A549 (cell line): Measurements from ENCODE around the gene MITD1. TPM values are rescaled to one million over a fixed set of nuclear protein-coding genes. Genes with fewer than 3 reads are reported as not detected.

ENCODE experiments used
- ATAC-seq, 2 experiments: fragments of 200-7000 bp in 1 of 2; fragments of >200 bp in 1 of 2; cut with Nextera tagmentation in 1 of 2; cut with Tn5 transposase in 1 of 2; 3 replicates each; pipeline versions ENCODE4 v1.8.0 to v1.9.1; 2018 to 2020; ENCODE audit warnings: mild to moderate bottlenecking in 1 of 2, moderate library complexity in 1 of 2
- CTCF ChIA-PET: fragments of 300-600 bp; sonication (Branson Sonifier 250); formaldehyde crosslinking; extraction: SDS; loops from one replicate; lab custom pipeline; 2021; ENCODE audit warnings: antibody characterized with exemption, inconsistent platforms; lab: Yijun Ruan, JAX
- POLR2A ChIA-PET: fragments of 350-600 bp; formaldehyde crosslinking; extraction: SDS; loops from one replicate; lab custom pipeline; 2021; ENCODE audit warnings: antibody characterized with exemption, inconsistent platforms; lab: Yijun Ruan, JAX
- DNase-seq, 2 experiments: peaks; one replicate each; pipeline versions ENCODE4 v3.0.0 to v3.0.0-alpha.2; 2011 to 2016; ENCODE audit warnings: low read depth in 1 of 2, low spot score in 1 of 2
- FAIRE-seq: peaks from 2 replicates; lab custom pipeline; 2011; peaks lifted over from hg19 to GRCh38; lab: Jason Lieb, UNC
- H3K27ac ChIP-seq, 2 experiments: fragments of >200 bp; sonication (Bioruptor Twin); formaldehyde crosslinking; 3 replicates each; pipeline ENCODE4 v1.5.1; 2016 to 2017
- H3K4me1 ChIP-seq: fragments of >200 bp; sonication (Bioruptor Twin); formaldehyde crosslinking; 3 replicates; pipeline ENCODE4 v1.6.1; 2016
- H3K4me2 ChIP-seq: fragments of >200 bp; sonication (Bioruptor Twin); formaldehyde crosslinking; 3 replicates; pipeline ENCODE4 v1.6.1; 2016
- H3K4me3 ChIP-seq: fragments of >200 bp; sonication (Bioruptor Twin); formaldehyde crosslinking; 3 replicates; pipeline ENCODE4 v1.5.1; 2016
- H3K9me3 ChIP-seq: fragments of >200 bp; sonication (Bioruptor Twin); formaldehyde crosslinking; 3 replicates; pipeline ENCODE4 v1.6.1; 2016
- CBX2 ChIP-seq: fragments of 200-600 bp; sonication (generic); IDR thresholded peaks from 2 replicates; pipeline ENCODE4 v1.6.1; 2016; ENCODE audit warnings: low read depth, mild to moderate bottlenecking, borderline replicate concordance
- CBX8 ChIP-seq: fragments of 200-600 bp; sonication (generic); IDR thresholded peaks from 2 replicates; pipeline ENCODE4 v1.6.1; 2016
- CEBPB ChIP-seq, 2 experiments: fragments of >200 bp in 1 of 2; sonication (Bioruptor Twin) in 1 of 2; formaldehyde crosslinking in 1 of 2; IDR thresholded peaks; 2 replicates each; pipeline ENCODE4 v1.6.1; 2012 to 2016
- CHD2 ChIP-seq: fragments of 150-350 bp; IDR thresholded peaks from 2 replicates; pipeline ENCODE4 v1.6.1; 2014; ENCODE audit warnings: low read length; ENCODE audit not compliant: partially characterized antibody
- CTCF ChIP-seq: fragments of >200 bp; sonication (Bioruptor Twin); formaldehyde crosslinking; IDR thresholded peaks from 3 replicates; pipeline ENCODE4 v1.5.1; 2016
- EHF ChIP-seq: fragments of 250-450 bp; sonication (Bioruptor Pico); IDR thresholded peaks from 2 replicates; pipeline ENCODE4 v1.5.0; 2020; ENCODE audit warnings: mild to moderate bottlenecking
- EHMT2 ChIP-seq: fragments of 200-600 bp; sonication (generic); IDR thresholded peaks from 2 replicates; pipeline ENCODE4 v1.6.1; 2016; ENCODE audit warnings: antibody characterized with exemption, low read depth, mild to moderate bottlenecking, moderate library complexity
- EP300 ChIP-seq, 2 experiments: fragments of >200 bp; sonication (Bioruptor Twin); formaldehyde crosslinking; IDR thresholded peaks; 2 replicates in 1 of 2; 3 replicates in 1 of 2; pipeline ENCODE4 v1.6.1; 2016 to 2017
- ESRRA ChIP-seq: fragments of 150-350 bp; IDR thresholded peaks from 2 replicates; pipeline ENCODE4 v1.6.1; 2014; ENCODE audit warnings: mild to moderate bottlenecking, low read length, borderline replicate concordance
- FOSB ChIP-seq: fragments of 250-450 bp; sonication (Bioruptor Pico); IDR thresholded peaks from 2 replicates; pipeline ENCODE4 v1.5.0; 2020; ENCODE audit warnings: mild to moderate bottlenecking, moderate library complexity
- HEYL ChIP-seq: fragments of 250-450 bp; sonication (Bioruptor Pico); IDR thresholded peaks from 2 replicates; pipeline ENCODE4 v1.8.0; 2021; ENCODE audit warnings: mild to moderate bottlenecking, moderate library complexity
- HOXA7 ChIP-seq: fragments of 250-450 bp; sonication (Bioruptor Pico); IDR thresholded peaks from 2 replicates; pipeline ENCODE4 v1.5.0; 2020; ENCODE audit warnings: mild to moderate bottlenecking, moderate library complexity
- HOXB5 ChIP-seq: fragments of 250-450 bp; sonication (Bioruptor Pico); IDR thresholded peaks from 2 replicates; pipeline ENCODE4 v1.5.0; 2020; ENCODE audit warnings: mild to moderate bottlenecking, moderate library complexity
- MAFK ChIP-seq: fragments of 450-650 bp; IDR thresholded peaks from 2 replicates; pipeline ENCODE4 v1.6.1; 2014; ENCODE audit not compliant: partially characterized antibody
- MAZ ChIP-seq: fragments of 150-350 bp; IDR thresholded peaks from 2 replicates; pipeline ENCODE4 v1.6.1; 2014; ENCODE audit warnings: antibody characterized with exemption, low read depth, low read length, borderline replicate concordance
- NFE2L2 ChIP-seq: fragments of 150-350 bp; conservative IDR thresholded peaks from 2 replicates; pipeline ENCODE4 v1.6.1; 2014; ENCODE audit warnings: low read length
- NPAS2 ChIP-seq: fragments of 250-450 bp; sonication (Bioruptor Pico); IDR thresholded peaks from 2 replicates; pipeline ENCODE4 v1.8.0; 2022; ENCODE audit warnings: mild to moderate bottlenecking, moderate library complexity, borderline replicate concordance
- NR3C1 ChIP-seq: fragments of >200 bp; sonication (Bioruptor Twin); formaldehyde crosslinking; IDR thresholded peaks from 3 replicates; pipeline ENCODE4 v1.6.1; 2017
- RAD21 ChIP-seq, 2 experiments: fragments of >200 bp in 1 of 2; sonication (Bioruptor Twin) in 1 of 2; formaldehyde crosslinking in 1 of 2; IDR thresholded peaks in 1 of 2; conservative IDR thresholded peaks in 1 of 2; 2 replicates in 1 of 2; 3 replicates in 1 of 2; pipeline ENCODE4 v1.6.1; 2012 to 2018; ENCODE audit warnings: inconsistent platforms in 1 of 2
- RFX5 ChIP-seq: fragments of 450-650 bp; IDR thresholded peaks from 2 replicates; pipeline ENCODE4 v1.7.1; 2014; ENCODE audit warnings: antibody characterized with exemption, mild to moderate bottlenecking, moderate library complexity
- SMC3 ChIP-seq: fragments of >200 bp; sonication (Bioruptor Twin); formaldehyde crosslinking; IDR thresholded peaks from 3 replicates; pipeline ENCODE4 v1.6.1; 2018; ENCODE audit warnings: inconsistent platforms
- TFCP2L1 ChIP-seq: fragments of 250-450 bp; sonication (Bioruptor Pico); IDR thresholded peaks from 2 replicates; pipeline ENCODE4 v1.5.0; 2021; ENCODE audit warnings: mild to moderate bottlenecking
- TP53 ChIP-seq: fragments of 250-450 bp; sonication (Bioruptor Pico); IDR thresholded peaks from 2 replicates; pipeline ENCODE4 v1.5.0; 2021; ENCODE audit warnings: mild to moderate bottlenecking, moderate library complexity
- ZC3H11A ChIP-seq: fragments of 450-650 bp; IDR thresholded peaks from 2 replicates; pipeline ENCODE4 v1.6.1; 2014; ENCODE audit warnings: antibody characterized with exemption, mild to moderate bottlenecking
- ZFP36 ChIP-seq: fragments of 450-650 bp; IDR thresholded peaks from 2 replicates; pipeline ENCODE4 v1.6.1; 2014; ENCODE audit warnings: borderline replicate concordance; ENCODE audit not compliant: partially characterized antibody
- WGBS: methylation state at CpG from one replicate; pipeline ENCODE4 v1.1.6; 2017; ENCODE audit errors: missing lambda C conversion rate; 5-methylcytosine and 5-hydroxymethylcytosine counted together
- polyA minus RNA-seq: library from RNA; depleted of rRNA, polyadenylated mRNA; stranded (reverse); fragments of >200 nt; gene quantifications from 2 replicates; pipeline ENCODE4 v1.2.3, GENCODE V29; 2011; rRNA and poly(A)+ RNA removed
- polyA plus RNA-seq, 4 experiments: library from polyadenylated mRNA; depleted of rRNA in 3 of 4; stranded (reverse); fragments of >200 nt; fragmentation: RNase III in 1 of 4; extraction: RNeasy Plus Mini Kit Qiagen cat#74134 plus additional on column Dnase treatment in 1 of 4; gene quantifications; 2 replicates in 3 of 4; 3 replicates in 1 of 4; pipeline ENCODE4 v1.2.3, GENCODE V29; 2011 to 2017
- TF ChIP-seq, protein P1 (sequence below): fragments of 250-450 bp; sonication (Bioruptor Pico); IDR thresholded peaks from 2 replicates; pipeline ENCODE4 v1.5.0; 2021; ENCODE audit warnings: mild to moderate bottlenecking, moderate library complexity, borderline replicate concordance
- TF ChIP-seq, protein P2 (sequence below): fragments of 250-450 bp; sonication (Bioruptor Pico); IDR thresholded peaks from 2 replicates; pipeline ENCODE4 v1.5.0; 2020; ENCODE audit warnings: low read depth, mild to moderate bottlenecking, moderate library complexity
- TF ChIP-seq, protein P3 (sequence below): fragments of >200 bp; sonication (Bioruptor Twin); formaldehyde crosslinking; IDR thresholded peaks from 3 replicates; pipeline ENCODE4 v1.6.1; 2016
- TF ChIP-seq, protein P4 (sequence below): fragments of 200-600 bp; sonication (generic); IDR thresholded peaks from 2 replicates; pipeline ENCODE4 v1.6.1; 2016; ENCODE audit warnings: antibody characterized with exemption, mild to moderate bottlenecking, moderate library complexity

Gene MITD1
- polyA plus RNA-seq (2011; rRNA removed) (17.8 and 33.7 TPM in 2 replicates), polyA plus RNA-seq (2017; fragmentation: RNase III; extraction: RNeasy Plus Mini Kit Qiagen cat#74134 plus additional on column Dnase treatment) (36.3 to 38.4 TPM (median 37.1 TPM) in 3 replicates), polyA minus RNA-seq (7.5 and 8.7 TPM in 2 replicates)
- polyA plus RNA-seq (2012; cell fraction: cytosol; rRNA removed): 9.1 and 13.2 TPM in 2 replicates
- polyA plus RNA-seq (2012; cell fraction: nucleus; rRNA removed): 5.7 and 7.6 TPM in 2 replicates

- 0% methylated on average over 32 of the region's 39 CpGs for WGBS
- Histone ChIP-seq H3K4me3 (peak within 1 kb of the TSS; percentile 94), H3K4me1 (peaks cover 26% of the 10 kb centered on the region), H3K9me3 (no peaks in the 10 kb centered on the region), H3K27ac (peak within 1 kb of the TSS; percentile 80 to 91), H3K4me2 (peak within 1 kb of the TSS; percentile 86)
- ATAC-seq: peak; percentile 93 to 97
- DNase-seq: peak; percentile 72 to 96
- CTCF ChIA-PET: interaction anchor here (0.9 to 1.2 kb wide), 2 partner anchors 9 to 25 kb away, joined by 3 read pairs; no protein-coding TSS in a partner anchor
- POLR2A ChIA-PET: interaction anchor here (0.7 to 2.9 kb wide), 7 partner anchors 12 to 1561 kb away, joined by 3 to 19 read pairs (median 4); partner anchors contain the start of genes C2orf15, EIF5B, LIPT1 and TSGA10
- FAIRE-seq: no peak
- TF ChIP-seq ZC3H11A: no peak; the same call in 1 of the 2 replicates
- TF ChIP-seq RFX5: peak; percentile 76
- TF ChIP-seq, protein P1, sequence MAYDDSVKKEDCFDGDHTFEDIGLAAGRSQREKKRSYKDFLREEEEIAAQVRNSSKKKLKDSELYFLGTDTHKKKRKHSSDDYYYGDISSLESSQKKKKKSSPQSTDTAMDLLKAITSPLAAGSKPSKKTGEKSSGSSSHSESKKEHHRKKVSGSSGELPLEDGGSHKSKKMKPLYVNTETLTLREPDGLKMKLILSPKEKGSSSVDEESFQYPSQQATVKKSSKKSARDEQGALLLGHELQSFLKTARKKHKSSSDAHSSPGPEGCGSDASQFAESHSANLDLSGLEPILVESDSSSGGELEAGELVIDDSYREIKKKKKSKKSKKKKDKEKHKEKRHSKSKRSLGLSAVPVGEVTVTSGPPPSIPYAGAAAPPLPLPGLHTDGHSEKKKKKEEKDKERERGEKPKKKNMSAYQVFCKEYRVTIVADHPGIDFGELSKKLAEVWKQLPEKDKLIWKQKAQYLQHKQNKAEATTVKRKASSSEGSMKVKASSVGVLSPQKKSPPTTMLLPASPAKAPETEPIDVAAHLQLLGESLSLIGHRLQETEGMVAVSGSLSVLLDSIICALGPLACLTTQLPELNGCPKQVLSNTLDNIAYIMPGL: no peak
- no peak for TF ChIP-seq NFE2L2
- no peak for TF ChIP-seq HEYL
- no peak for TF ChIP-seq MAZ
- TF ChIP-seq NR3C1: no peak
- TF ChIP-seq HOXB5: 0 out of 2 replicates have a peak, but pooled peaks have one; percentile 55
- TF ChIP-seq ESRRA: no peak
- no peak for TF ChIP-seq FOSB (CRISPR knock-in tag)
- no peak for TF ChIP-seq TFCP2L1 (CRISPR knock-in tag)
- no peak for TF ChIP-seq EHF (CRISPR knock-in tag)
- TF ChIP-seq CTCF: no peak
- TF ChIP-seq HOXA7 (CRISPR knock-in tag): no peak
- no peak for TF ChIP-seq MAFK
- peak; percentile 17 for TF ChIP-seq CHD2
- TF ChIP-seq TP53 (CRISPR knock-in tag): no peak
- TF ChIP-seq EP300 (IDR thresholded peaks at IDR 0.05): no peak
- no peak for TF ChIP-seq EHMT2
- TF ChIP-seq RAD21 (conservative IDR thresholded peaks at IDR 0.05 in 1 of 2, IDR thresholded peaks at IDR 0.05 in 1 of 2): no peak
- TF ChIP-seq, protein P2, sequence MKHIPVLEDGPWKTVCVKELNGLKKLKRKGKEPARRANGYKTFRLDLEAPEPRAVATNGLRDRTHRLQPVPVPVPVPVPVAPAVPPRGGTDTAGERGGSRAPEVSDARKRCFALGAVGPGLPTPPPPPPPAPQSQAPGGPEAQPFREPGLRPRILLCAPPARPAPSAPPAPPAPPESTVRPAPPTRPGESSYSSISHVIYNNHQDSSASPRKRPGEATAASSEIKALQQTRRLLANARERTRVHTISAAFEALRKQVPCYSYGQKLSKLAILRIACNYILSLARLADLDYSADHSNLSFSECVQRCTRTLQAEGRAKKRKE (CRISPR knock-in tag): no peak
- TF ChIP-seq CBX8: no peak
- TF ChIP-seq CEBPB (IDR thresholded peaks at IDR 0.05): 0 out of 4 replicates have a peak, but pooled peaks of 1 of the 2 experiments have one; percentile 22
- TF ChIP-seq SMC3: 0 out of 3 replicates have a peak, but pooled peaks have one; percentile 8
- TF ChIP-seq NPAS2: no peak
- TF ChIP-seq, protein P3, sequence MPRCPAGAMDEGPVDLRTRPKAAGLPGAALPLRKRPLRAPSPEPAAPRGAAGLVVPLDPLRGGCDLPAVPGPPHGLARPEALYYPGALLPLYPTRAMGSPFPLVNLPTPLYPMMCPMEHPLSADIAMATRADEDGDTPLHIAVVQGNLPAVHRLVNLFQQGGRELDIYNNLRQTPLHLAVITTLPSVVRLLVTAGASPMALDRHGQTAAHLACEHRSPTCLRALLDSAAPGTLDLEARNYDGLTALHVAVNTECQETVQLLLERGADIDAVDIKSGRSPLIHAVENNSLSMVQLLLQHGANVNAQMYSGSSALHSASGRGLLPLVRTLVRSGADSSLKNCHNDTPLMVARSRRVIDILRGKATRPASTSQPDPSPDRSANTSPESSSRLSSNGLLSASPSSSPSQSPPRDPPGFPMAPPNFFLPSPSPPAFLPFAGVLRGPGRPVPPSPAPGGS: peak; percentile 94
- TF ChIP-seq, protein P4, sequence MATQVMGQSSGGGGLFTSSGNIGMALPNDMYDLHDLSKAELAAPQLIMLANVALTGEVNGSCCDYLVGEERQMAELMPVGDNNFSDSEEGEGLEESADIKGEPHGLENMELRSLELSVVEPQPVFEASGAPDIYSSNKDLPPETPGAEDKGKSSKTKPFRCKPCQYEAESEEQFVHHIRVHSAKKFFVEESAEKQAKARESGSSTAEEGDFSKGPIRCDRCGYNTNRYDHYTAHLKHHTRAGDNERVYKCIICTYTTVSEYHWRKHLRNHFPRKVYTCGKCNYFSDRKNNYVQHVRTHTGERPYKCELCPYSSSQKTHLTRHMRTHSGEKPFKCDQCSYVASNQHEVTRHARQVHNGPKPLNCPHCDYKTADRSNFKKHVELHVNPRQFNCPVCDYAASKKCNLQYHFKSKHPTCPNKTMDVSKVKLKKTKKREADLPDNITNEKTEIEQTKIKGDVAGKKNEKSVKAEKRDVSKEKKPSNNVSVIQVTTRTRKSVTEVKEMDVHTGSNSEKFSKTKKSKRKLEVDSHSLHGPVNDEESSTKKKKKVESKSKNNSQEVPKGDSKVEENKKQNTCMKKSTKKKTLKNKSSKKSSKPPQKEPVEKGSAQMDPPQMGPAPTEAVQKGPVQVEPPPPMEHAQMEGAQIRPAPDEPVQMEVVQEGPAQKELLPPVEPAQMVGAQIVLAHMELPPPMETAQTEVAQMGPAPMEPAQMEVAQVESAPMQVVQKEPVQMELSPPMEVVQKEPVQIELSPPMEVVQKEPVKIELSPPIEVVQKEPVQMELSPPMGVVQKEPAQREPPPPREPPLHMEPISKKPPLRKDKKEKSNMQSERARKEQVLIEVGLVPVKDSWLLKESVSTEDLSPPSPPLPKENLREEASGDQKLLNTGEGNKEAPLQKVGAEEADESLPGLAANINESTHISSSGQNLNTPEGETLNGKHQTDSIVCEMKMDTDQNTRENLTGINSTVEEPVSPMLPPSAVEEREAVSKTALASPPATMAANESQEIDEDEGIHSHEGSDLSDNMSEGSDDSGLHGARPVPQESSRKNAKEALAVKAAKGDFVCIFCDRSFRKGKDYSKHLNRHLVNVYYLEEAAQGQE: peak; percentile 35; the same call in 1 of the 2 replicates
- TF ChIP-seq CBX2: no peak
- TF ChIP-seq ZFP36: no peak
These were observed at the start of gene MITD1, which contains the start of gene MRPL30 for GRCh38 chr2:99180755-99181623. Gene MITD1, minus strand, starts transcription at chr2:99181058. Its CDS starts 77 bp downstream, at chr2:99180981. Gene MRPL30, plus strand, starts transcription at chr2:99181184. Its CDS starts 5,020 bp downstream, at chr2:99186204.
